NCI-H187 (cell line): ENCODE data around the gene KANK2.
"Not testable (repeated sequence)": the region's sequence is repeated elsewhere in the genome, so short reads cannot be mapped to it uniquely, and the experiment has no call there.

Experiments used
- DNase-seq, 2 experiments: peaks; one replicate each; lab custom pipeline; 2025; lab: John Stamatoyannopoulos, UW

The KANK2 gene

DNA sequence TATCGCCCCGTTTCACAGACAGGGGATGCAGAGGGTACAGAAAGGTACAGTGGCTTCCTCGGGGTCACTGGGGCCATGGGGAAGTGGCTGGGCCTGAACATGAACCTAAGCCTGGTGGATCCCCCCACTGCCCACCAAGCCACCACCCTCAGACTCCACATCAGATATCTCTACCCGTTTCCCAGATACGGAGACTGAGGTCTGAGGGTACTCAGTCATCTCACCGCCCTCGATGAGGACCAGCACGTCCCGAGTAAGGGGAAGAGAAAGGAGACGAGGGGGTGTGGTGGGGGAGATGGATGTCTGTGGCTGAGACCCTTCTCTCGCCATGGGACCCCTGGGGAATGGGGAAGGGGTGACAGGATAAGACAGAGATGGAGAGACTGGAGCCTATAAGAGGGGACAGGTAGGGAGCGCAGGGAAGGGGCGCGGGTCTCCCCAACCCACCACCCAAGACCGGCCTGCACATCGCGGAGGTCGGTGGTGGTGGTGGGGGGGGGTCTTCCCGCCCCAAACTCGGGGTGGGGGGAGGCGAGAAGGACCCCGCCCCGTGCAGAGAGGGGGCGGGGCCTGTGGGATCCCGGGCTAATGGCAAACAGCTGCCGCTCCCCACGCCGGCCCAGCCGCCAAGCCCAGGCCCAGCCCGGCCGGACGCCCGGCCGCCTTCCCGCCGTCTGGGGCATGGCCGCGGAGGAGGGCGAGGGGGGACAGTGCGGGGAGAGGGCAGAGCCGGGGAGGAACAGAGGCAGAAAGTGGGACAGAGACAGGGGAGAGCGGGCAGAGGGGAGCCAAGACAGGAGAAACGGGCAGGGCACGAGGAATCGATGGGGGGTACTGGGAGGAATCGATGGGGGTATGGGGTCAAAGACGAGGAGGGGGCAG, 698 bp downstream of the KANK2 start:
- no peak for DNase-seq

DNA sequence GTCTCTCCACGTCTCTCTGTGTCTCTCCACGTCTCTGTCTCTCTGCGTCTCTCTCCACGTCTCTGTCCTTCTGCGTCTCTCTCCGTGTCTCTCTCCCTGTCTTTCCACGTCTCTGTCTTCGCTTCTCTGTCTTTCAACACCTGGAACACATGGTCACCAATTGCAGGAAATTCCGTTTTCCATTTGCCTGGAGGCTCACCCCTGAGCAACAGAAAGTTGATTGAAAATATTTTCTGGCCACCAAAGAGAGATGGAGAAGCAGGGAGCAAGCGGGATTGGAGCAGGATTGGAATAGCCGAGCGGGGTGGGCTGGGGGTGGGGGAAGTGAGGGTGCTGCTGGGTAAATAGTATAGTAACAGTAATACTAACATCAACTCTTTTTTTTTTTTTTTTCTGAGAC, 1.7 kb downstream of the KANK2 start:
- no peak for DNase-seq

- DNase-seq: no peak
Measured at GRCh38 chr19:11194656-11195558, 2.4 kb downstream of the KANK2 start.

DNA sequence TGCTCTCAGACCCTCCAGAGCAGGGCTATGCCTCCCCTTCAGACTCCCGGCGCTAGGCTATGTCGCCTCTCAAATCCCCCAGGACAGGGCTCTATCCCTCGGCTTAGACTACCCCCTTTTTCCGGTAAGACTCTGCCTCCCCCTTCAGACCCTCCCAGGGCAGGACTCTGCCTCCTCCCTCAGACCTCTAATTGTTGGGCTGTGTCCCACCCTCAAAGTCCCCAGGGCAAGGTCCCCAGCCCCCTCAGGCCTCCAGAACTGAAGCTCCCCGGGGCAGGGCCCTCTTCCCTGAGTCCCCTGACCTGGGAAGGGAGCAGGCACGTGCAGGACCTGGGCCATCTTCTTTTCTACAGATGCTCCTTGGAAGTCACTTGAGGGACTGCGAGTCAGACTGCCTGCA, 3.2 kb downstream of the KANK2 start:
- no peak for DNase-seq

- no peak for DNase-seq
Measured at GRCh38 chr19:11192957-11193939, 4.1 kb downstream of the KANK2 start.

DNA sequence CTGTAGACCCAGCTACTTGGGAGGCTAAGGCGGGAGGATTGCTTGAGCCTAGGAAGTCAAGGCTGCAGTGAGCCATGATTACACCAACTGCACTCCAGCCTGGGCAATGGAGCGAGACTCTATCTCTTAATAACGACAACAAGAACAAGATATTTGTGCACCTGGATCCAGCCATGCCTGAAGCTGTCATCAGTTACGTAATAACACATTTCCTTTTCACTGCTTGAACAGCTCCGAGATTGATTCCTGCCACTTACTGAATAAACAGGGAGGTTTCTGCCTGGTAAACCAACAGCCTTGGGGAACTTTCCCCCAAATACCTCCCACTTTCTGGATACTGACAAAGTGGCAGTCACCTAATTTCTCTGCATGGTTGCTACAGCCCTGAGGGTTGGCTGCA, 5.4 kb downstream of the KANK2 start:
- no peak for DNase-seq

DNA sequence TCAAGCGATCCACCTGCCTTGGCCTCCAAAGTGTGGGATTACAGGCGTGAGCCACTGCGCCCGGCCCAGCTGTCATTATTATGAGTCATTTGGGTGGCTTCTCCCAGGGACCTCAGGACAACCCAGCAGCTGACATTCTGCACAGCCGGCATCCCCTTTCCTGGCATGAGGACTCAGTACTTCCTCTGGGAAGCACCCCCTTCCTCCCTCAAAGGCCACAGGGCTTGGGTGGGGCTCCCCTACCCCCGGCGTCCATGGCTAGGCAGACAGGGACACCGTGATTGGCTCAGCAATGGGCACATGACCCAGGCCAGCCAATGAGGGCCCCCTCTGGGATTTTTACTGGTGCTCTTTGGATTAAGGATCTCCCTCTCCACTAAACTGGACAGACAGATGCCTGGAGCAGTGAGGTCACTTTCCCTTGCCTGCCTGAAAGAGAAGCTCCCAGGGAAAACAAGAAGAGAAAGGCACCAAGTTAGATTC, 6.0 kb downstream of the KANK2 start:
- no peak for DNase-seq

- DNase-seq: no peak
Measured at GRCh38 chr19:11190501-11190900, 6.8 kb downstream of the KANK2 start.

DNA sequence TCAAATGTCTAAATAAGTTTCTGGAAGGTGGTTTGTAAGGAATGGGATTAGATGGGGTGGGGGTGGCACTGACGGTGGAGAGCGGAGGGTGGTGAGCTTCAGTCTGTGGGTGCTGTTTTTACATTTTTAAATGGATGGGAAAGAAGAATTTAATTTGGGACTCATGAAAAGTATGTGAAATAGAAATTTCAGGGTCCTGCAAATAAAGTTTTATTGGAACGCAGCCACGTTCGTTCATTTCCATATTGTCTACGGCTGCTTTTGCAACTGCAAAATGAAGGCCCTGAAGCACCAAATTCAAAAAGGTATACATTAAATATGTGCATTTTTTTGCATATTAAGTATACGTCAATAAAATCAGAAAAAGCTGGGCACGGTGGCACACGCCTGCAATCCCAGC, 9.9 kb downstream of the KANK2 start:
- no peak for DNase-seq

GRCh38 chr19:11182994-11183393, 14.4 kb downstream of the KANK2 start:
- DNase-seq: no peak

DNA sequence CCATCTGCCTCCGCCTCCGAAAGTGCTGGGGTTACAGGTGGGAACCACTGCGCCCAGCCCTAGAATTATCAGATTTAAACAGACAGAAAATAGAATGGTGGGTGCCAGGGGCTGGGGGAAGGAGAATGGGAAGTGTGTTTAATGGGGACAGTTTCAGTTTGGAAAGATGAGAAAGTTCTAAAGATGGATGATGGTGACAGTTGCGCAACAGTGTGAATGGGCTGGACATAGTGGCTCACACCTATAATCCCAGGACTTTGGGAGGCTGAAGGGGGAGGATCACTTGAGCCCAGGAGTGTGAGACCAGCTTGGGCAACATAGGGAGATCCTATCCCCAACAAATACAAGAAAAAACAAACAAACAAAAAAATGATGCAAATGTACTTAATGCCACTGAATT, 15.9 kb downstream of the KANK2 start:
- DNase-seq: no peak

DNA sequence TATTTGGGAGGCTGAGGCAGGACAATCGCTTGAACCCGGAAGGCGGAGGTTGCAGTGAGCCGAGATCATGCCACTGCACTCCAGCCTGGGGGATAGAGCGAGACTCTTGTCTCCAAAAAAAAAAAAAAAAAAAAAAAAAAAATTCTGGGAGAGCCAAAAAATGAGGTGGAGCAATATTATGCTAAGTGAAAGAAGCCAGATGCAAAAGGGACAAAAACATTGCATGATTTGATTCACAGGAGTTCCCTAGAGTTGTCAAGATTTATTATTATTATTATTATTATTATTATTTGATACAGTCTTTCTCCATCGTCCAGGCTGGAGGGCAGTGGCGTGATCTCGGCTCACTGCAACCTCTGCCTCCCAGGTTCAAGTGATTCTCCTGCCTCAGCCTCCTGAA, 16.4 kb downstream of the KANK2 start:
- DNase-seq: not testable (repeated sequence)

GRCh38 chr19:11180346-11180745, 17.0 kb downstream of the KANK2 start:
- no peak for DNase-seq

DNA sequence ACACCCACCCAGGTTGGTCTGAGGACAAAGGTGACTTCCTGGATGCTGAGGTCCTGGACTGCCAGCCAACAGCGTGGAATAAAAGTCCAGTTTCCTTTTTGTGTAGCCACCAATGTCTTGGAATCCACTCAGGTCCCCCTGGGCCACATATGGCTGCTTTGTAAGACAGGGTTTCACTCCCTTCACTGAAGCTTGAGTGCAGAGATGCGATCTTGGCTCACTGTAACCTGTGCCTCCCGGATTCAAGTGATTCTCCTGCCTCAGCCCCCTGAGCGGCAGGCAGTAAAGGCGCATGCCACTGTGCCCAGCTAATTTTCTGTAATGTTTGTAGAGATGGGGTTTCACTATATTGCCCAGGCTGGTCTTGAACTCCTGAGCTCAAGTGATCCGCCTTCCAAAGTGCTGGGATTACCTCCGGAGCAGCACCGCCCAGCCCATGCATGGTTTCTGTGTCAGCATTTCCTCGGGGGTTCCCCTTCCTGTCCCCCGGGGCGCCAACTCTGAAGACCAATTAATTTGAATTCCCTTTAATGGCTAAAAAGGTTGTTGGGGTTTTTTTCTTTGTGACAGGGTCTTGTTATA, 17.5 kb downstream of the KANK2 start:
- DNase-seq: no peak

DNA sequence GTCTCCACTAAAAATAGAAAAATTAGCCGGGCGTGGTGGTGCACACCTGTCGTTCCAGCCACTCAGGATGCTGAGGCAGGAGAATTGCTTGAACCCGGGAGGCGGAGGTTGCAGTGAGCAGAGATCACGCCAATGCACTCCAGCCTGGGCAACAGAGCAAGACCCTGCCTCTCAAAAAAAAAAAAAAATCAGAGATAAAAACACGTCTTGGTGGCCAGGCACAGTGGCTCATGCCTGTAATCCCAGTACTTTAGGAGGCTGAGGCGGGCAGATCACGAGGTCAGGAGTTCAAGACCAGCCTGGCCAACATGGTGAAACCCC, 18.2 kb downstream of the KANK2 start:
- DNase-seq: not testable (repeated sequence)

DNA sequence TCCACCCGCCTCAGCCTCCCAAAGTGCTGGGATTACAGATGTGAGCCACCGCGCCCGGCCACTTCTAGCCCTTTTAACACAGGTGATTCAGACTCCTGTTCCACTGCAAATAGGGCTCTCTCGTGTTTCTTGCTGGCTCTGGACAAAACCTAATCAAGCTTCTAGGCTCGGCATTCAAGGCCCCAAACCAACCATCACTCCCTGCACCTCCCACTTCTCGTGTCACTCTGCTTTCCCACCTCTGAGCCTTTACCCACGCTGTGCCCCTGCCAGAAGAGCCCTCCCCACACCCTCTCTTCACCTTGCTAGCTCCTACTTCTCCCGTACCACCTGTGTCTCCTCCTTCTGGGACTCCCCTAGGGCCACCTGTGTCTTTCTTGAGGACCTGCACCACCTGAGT, 19.8 kb downstream of the KANK2 start:
- DNase-seq: no peak

DNA sequence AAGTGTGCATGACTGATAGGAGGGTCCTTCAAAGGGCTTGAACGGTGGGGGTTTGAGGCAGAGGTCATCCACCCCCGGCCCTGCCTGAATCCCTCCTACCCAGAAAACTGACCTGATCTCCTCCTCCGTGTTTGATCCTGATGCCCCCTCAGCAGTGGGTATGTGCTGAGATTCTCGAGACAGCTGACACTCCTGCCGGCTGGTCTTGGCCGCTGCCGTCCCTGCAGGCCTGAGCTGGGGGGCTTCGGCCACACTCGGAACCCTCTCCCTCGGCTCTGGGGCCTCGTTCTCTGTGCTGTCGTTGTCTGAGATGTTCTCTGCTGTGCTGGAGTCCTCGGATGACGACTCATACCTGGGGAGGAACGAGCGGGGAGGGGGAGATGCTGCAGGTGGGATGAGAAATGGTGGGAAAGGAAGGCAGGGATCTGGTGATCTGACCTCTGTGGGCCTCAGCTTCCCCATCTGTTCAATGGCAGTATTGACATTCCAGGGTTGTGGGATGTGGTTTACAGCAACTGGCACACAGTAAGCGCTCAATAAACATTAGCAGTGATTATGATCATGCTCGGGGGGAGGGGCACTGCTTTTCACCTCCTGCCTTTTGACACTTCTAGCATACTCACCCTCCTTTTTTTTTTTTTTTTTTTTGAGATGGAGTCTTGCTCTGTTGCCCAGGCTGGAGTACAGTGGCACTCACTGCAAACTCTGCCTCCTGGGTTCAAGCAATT, 20.7 kb downstream of the KANK2 start:
- no peak for DNase-seq

GRCh38 chr19:11175920-11176319, 21.4 kb downstream of the KANK2 start:
- DNase-seq: no peak

- no peak for DNase-seq
Measured at GRCh38 chr19:11174336-11174735, 23.0 kb downstream of the KANK2 start.

DNA sequence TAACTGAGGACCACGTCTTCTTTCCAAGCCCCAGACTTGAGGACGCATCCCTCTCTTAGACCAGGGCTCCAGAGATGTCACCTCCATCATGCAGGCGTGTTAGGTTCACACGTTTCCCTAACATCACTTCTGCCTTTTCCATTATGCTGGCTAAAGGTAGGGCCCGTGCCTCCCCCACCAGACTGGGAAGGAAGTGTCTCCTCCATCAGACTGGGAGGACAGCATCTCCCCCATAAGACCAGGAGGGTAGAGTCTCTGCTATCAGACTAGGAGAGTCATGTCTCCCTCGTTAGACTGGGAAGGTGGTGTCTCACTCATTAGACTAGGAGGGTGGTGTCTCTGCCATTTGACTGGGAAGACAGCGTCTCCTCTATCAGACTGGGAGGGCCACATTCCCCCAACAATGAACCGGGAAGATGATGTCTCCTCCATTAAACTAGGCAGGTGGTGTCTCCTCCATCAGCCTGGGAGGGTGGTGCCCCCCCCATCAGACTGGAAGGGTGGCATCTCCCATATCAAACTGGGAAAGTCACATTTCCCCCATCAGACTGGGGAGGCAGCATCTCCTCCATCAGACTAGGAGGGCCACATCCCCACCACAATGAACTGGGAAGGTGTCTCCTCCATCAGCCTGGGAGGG, 23.7 kb downstream of the KANK2 start:
- DNase-seq: no peak
